Cardiac fibroblast (primary cell): ENCODE data around the gene IFT25.
"Not testable (repeated sequence)": the region's sequence is repeated elsewhere in the genome, so short reads cannot be mapped to it uniquely, and the experiment has no call there.

Experiments
- DNase-seq, 2 donors: peaks; one replicate each; pipeline versions ENCODE4 v3.0.0 to v3.0.0-alpha.2; 2010; ENCODE audit warnings: low read depth in 2 of 2
- H3K4me3 ChIP-seq, 2 donors: replicated peaks in 1 of 2; 1 replicate in 1 of 2; 2 replicates in 1 of 2; pipeline ENCODE4 v1.5.1; 2011; ENCODE audit warnings: low read depth in 2 of 2, low read length in 2 of 2, mild to moderate bottlenecking in 2 of 2, moderate library complexity in 1 of 2
- CTCF ChIP-seq: IDR thresholded peaks from one replicate; pipeline ENCODE4 v1.5.1; 2011; ENCODE audit warnings: low read depth, mild to moderate bottlenecking, low read length, inconsistent platforms

The IFT25 gene

GRCh38 chr1:53890522-53890941 is 55.0 kb downstream of the IFT25 start:
- TF ChIP-seq CTCF: no peak
- H3K4me3 ChIP-seq: peak overlapping the region in 1 of 2 donors; percentile 94
- no peak for DNase-seq

GRCh38 chr1:53889304-53890298 is 55.9 kb downstream of the IFT25 start, which contains the start of gene YIPF1:
Gene YIPF1, minus strand, starts transcription at chr1:53889797. Its CDS starts 860 bp downstream, at chr1:53888937.
- peak; percentile 90 to 91 for DNase-seq
- TF ChIP-seq CTCF: no peak
- peak within 1 kb of the TSS; percentile 86 to 94 for H3K4me3 ChIP-seq

- peak overlapping the region in 1 of 2 donors; percentile 94 for H3K4me3 ChIP-seq
- DNase-seq: no peak
- no peak for TF ChIP-seq CTCF
Observed at GRCh38 chr1:53888681-53889080, 56.8 kb downstream of the IFT25 start.

GRCh38 chr1:53883600-53883999 is 61.9 kb downstream of the IFT25 start:
- H3K4me3 ChIP-seq, DNase-seq: not testable (repeated sequence)

- not testable (repeated sequence) for DNase-seq, H3K4me3 ChIP-seq
Observed at GRCh38 chr1:53881853-53882252, 63.6 kb downstream of the IFT25 start.

GRCh38 chr1:53878492-53879105 is 66.9 kb downstream of the IFT25 start:
- peak; percentile 63 for TF ChIP-seq CTCF
- no peak overlapping the region for H3K4me3 ChIP-seq
- peak; percentile 75 to 76 for DNase-seq

GRCh38 chr1:53875150-53875549 is 70.3 kb downstream of the IFT25 start:
- H3K4me3 ChIP-seq: not testable (repeated sequence)

GRCh38 chr1:53871773-53872484 is 73.6 kb downstream of the IFT25 start:
- no peak for DNase-seq
- TF ChIP-seq CTCF: no peak

More at GRCh38 chr1:53875150-53875549, 70.3 kb downstream of the IFT25 start:
- DNase-seq: not testable (repeated sequence)

More at GRCh38 chr1:53871773-53872484, 73.6 kb downstream of the IFT25 start:
- H3K4me3 ChIP-seq: no peak overlapping the region
